ENCODE measurements around the gene PARD3B.

GRCh38 chr2:205020673-205021072 lies 475.4 kb downstream of the PARD3B start:
- TF ChIP-seq CTCF (IDR thresholded peaks at IDR 0.05) (no peak), POLR2A (IDR thresholded peaks at IDR 0.05) (no peak)

All from lower leg skin (tissue), 3 donors.